Activated CD8-positive, alpha-beta memory T cell treated with anti-CD3 and anti-CD28 coated beads, Interleukin-2, amount 50 U/mL, for 24 hours (primary cell): ENCODE data around the gene MED15.

Experiments used
- DNase-seq: peaks from one replicate; pipeline ENCODE4 v3.0.0-alpha.2; 2020; ENCODE audit errors: extremely low read depth

MED15 gene

DNA sequence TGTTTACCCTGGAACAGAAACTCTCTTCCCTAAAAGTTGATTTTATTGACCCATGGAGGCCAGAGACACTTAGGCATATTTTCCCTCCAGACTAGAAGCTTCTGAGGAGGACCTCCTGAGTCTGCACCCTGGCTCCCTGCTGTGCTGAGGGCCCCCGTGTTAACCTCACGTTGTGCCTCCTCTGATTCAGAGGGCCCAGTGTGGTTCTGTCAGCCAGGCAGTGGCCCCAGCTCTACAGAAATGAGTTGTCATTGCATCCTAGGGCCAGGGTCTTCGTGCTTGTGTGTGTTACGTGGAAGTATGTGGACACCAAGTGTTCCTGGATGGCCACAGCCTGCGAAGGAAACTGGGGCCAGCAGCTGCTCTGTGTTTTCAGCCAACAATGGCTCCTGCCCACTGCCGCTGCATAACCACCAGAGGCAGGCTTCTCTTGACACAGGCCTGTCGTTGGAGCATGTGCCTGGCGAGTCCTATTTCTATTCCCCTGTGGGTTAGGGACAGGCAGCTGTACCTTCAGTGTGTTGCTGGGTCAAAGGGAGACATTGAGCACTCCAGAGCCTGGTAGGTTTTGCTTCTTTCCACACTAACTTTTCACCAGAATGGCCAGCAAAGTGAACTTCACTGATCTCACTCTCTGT lies 44.5 kb downstream of the MED15 start:
- no peak for DNase-seq

GRCh38 chr22:20552443-20553401 lies 45.3 kb downstream of the MED15 start:
- DNase-seq = no peak

- DNase-seq = no peak
Measured at GRCh38 chr22:20553947-20554741, 46.7 kb downstream of the MED15 start.

GRCh38 chr22:20554824-20555223 lies 47.4 kb downstream of the MED15 start:
- DNase-seq = no peak

GRCh38 chr22:20558534-20558933 lies 51.1 kb downstream of the MED15 start:
- DNase-seq = no peak

GRCh38 chr22:20559174-20559760 lies 51.9 kb downstream of the MED15 start:
- DNase-seq = no peak

DNA sequence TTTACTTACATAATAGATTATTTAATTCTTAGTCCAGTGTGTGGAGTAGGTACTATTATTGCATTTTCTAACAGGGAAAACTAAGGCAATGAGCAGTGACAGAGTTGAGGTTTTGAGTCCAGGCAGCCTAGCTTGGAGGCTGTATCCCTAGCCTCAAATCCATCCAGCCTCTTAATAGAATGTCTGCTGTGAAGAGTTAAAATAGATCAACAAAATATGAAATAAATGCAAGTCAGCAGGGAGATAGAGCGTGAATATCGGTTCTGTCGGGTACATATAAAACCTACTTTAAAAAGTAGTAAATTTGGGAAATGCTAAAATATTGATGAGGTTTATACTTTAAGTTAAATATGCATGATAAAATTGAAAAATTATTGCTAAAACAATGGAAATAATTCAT lies 53.3 kb downstream of the MED15 start:
- no peak for DNase-seq

DNA sequence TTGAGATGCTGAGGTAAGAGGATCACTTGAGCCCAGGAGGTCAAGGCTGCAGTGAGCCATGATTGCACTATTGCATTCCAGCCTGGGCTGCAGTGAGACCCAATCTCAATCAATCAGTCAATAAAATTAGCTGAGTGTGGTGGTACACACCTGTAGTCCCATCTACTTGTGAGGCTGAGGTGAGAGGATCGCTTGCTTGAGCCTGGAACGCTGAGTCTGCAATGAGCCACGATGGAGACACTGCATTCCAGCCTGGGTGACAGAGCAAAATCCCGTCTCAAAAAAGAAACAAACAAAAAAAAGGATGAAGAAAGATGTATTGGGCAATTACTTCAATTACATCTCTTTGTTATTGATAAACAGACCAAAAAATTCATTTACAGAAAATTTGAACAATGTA lies 54.5 kb downstream of the MED15 start:
- DNase-seq = no peak

GRCh38 chr22:20562607-20563465 lies 55.4 kb downstream of the MED15 start:
- no peak for DNase-seq

DNA sequence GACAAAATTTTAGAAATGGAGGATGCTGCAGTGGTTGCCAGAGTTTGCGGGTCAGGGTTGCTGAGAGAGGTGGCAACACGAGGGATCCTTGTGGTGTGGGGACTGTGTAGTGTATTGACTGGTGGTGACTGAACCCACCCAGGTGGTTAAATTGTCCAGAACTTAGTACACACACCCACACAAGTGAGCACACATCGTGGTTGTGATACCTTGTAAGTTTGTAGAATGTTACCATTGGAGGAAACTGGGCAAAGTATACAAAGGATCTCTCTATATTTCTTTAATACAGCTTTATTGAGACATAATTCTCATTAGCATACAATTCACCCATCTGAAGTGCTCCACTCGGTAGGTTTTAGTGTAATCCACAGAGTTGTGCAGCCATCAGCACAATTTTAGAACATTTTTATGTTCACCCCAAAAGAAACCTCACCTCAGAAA lies 56.1 kb downstream of the MED15 start:
- DNase-seq = no peak

- DNase-seq = no peak
Measured at GRCh38 chr22:20563941-20564371, 56.5 kb downstream of the MED15 start.

DNA sequence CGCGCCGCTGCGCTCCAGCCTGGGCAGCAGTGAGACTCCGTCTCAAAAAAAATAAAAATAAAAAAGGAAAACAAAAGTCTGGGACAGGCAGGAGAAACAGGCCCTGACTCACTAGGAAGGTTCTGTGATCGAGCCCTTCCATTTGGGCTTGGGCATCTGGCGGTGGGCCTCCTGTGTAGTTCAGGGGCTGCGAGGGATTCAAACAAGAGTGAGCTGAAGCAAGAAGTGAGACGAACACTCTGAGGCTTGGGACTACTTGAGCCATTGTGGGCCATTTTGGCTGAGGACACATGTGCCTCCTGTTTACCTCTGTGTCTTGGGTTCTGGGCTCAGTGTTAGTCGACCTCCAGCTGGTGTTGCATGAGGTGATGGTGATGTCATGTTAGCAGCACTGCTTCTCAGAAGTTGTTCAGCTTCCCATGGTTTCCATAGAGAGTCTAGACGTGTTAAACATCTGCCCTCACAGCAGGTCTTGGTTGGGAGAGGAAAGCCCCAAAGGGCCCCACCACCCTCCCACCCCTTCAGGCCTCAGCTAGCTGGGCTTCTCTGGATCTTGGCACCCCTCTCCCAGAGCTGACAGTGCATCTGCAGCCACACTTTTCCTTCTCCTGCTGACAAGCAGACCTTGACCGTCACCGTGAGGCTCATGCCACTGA lies 57.8 kb downstream of the MED15 start:
- DNase-seq = no peak

GRCh38 chr22:20565761-20566160 lies 58.4 kb downstream of the MED15 start:
- DNase-seq = no peak

GRCh38 chr22:20566420-20567260 lies 59.2 kb downstream of the MED15 start:
- DNase-seq = no peak

GRCh38 chr22:20567371-20567847 lies 60.0 kb downstream of the MED15 start:
- DNase-seq = no peak

GRCh38 chr22:20567993-20568417 lies 60.6 kb downstream of the MED15 start:
- no peak for DNase-seq

- DNase-seq = no peak
Measured at GRCh38 chr22:20568502-20569058, 61.2 kb downstream of the MED15 start.
